Brain microvascular endothelial cell (primary cell): ENCODE data around the gene LCE2D.

Source experiments
- DNase-seq: peaks from one replicate; pipeline ENCODE4 v3.0.0-alpha.2; 2020
- H3K27ac ChIP-seq: fragments of 250-450 bp; sonication (Bioruptor Pico); 2 replicates; pipeline ENCODE4 v1.5.1; 2020; ENCODE audit warnings: mild to moderate bottlenecking, moderate library complexity
- H3K27me3 ChIP-seq: fragments of 250-450 bp; sonication (Bioruptor Pico); replicated peaks from 2 replicates; pipeline ENCODE4 v1.5.1; 2020; ENCODE audit warnings: mild to moderate bottlenecking
- H3K36me3 ChIP-seq: fragments of 250-450 bp; sonication (Bioruptor Pico); replicated peaks from 2 replicates; pipeline ENCODE4 v1.5.1; 2020; ENCODE audit warnings: mild to moderate bottlenecking
- H3K4me3 ChIP-seq: 2 replicates; pipeline ENCODE4 v1.5.1; 2011; ENCODE audit warnings: low read depth, mild to moderate bottlenecking, control low read depth, low read length, moderate library complexity
- CTCF ChIP-seq: IDR thresholded peaks from 2 replicates; pipeline ENCODE4 v1.5.1; 2011; ENCODE audit warnings: low read depth, mild to moderate bottlenecking, moderate library complexity, low read length, control low read depth, inconsistent platforms; ENCODE audit errors: missing control alignments
- in situ Hi-C: cut with HindIII; loops from 2 replicates; pipeline ENCODE4 v1.10.0; 2017; ENCODE audit warnings: low sequenced_read_pairs, low pct_ligation_motif_present

Gene LCE2D

GRCh38 chr1:152697701-152698600, 34.8 kb downstream of the LCE2D start, which contains the start of gene LCE2A:
Gene LCE2A (plus strand): TSS chr1:152698345. CDS start chr1:152698902, 557 bp downstream.
- in situ Hi-C loops, result no loop called here
- Histone ChIP-seq H3K36me3 (no peaks in the 10 kb centered on the region), H3K27me3 (no peaks in the 10 kb centered on the region), H3K27ac (no peak within 1 kb of the TSS), H3K4me3 (no peak within 1 kb of the TSS)
- DNase-seq, result no peak
- no peak for TF ChIP-seq CTCF

DNA sequence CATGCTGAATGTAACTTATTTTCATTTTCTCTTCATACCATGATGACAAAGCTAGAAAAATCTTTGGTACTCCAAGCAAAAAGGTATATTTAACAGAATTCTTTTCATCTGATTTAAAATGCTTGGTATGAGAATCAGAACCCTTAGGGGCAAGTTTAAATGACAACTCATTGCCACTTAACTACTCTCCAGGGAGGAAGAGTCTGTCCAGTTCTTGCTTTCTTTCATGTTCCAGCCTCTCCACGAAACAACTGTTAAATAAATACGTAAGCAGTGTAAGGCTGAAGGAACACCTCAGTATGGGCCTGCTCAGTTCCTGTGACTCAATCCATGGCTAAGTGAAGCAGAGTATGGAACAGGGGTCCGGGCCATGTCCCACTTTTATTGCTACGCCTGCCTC, 36.6 kb downstream of the LCE2D start:
- no peaks in the 10 kb centered on the region for H3K27me3 ChIP-seq
- no peak for TF ChIP-seq CTCF
- in situ Hi-C loops, result no loop called here
- H3K4me3 ChIP-seq, result no peak overlapping the region
- no peak overlapping the region for H3K27ac ChIP-seq
- no peaks in the 10 kb centered on the region for H3K36me3 ChIP-seq
- DNase-seq, result no peak

DNA sequence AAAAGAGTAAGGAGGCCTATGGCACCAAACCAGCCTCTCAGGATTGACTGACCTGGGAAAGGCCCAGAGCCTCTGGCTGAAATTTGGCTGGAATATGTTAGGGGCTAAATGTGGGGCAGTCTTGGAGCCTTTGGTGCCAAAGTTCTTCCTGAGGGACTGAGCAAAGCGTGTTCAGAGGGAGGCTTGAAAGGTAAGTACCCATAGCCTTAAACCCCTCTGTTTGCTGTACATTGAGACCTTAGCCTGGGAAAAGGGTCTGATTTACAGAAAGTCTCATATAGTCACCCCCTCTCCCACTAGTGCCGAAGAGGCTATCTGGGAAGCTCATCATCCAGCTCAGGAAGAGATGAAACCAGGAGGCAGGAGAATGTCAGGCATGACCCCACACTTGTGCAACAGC, 44.7 kb downstream of the LCE2D start, which contains the start of gene LCE4A:
TSS of gene LCE4A (plus strand) at position 301 of the 400 bp plus-strand sequence. CDS start 916 bp downstream, outside the sequence.
- in situ Hi-C loops, result no loop called here
- Histone ChIP-seq H3K27me3 (no peaks in the 10 kb centered on the region), H3K4me3 (no peak within 1 kb of the TSS), H3K27ac (no peak within 1 kb of the TSS), H3K36me3 (no peaks in the 10 kb centered on the region)
- TF ChIP-seq CTCF, result no peak
- no peak for DNase-seq
